HEK293 (cell line): ENCODE data around the gene BMPR1A.

Source experiments
- CTCF ChIA-PET: fragments of 350-600 bp; formaldehyde crosslinking; extraction: SDS; loops from one replicate; lab custom pipeline; 2021; ENCODE audit warnings: antibody characterized with exemption; lab: Yijun Ruan, JAX
- POLR2A ChIA-PET: fragments of 300-600 bp; formaldehyde crosslinking; extraction: SDS; loops from one replicate; lab custom pipeline; 2020; ENCODE audit warnings: antibody characterized with exemption, inconsistent platforms; lab: Yijun Ruan, JAX
- H3K27ac ChIP-seq: fragments of 200-500 bp; sonication (Bioruptor generic); 2 replicates; pipeline ENCODE4 v1.5.1; 2014; ENCODE audit warnings: low read depth, low read length, control low read depth, inconsistent platforms; ENCODE audit errors: extremely low read depth
- H3K36me3 ChIP-seq, 2 experiments: fragments of 200-500 bp in 1 of 2; sonication (Bioruptor generic) in 1 of 2; 1 replicate in 1 of 2; 2 replicates in 1 of 2; pipeline ENCODE4 v1.5.1; 2014 to 2017; ENCODE audit warnings: inconsistent platforms in 2 of 2, low read length in 2 of 2; ENCODE audit not compliant: control insufficient read depth in 2 of 2, insufficient read depth in 1 of 2
- H3K4me1 ChIP-seq: fragments of 200-500 bp; sonication (Bioruptor generic); 2 replicates; pipeline ENCODE4 v1.5.1; 2014; ENCODE audit warnings: mild to moderate bottlenecking, low read length, inconsistent platforms; ENCODE audit not compliant: control insufficient read depth, insufficient read depth
- H3K4me3 ChIP-seq: 2 replicates; pipeline ENCODE4 v1.5.1; 2011; ENCODE audit warnings: low read depth, mild to moderate bottlenecking, control low read depth, low read length, moderate library complexity
- H3K9me3 ChIP-seq: fragments of 200-500 bp; sonication (Bioruptor generic); 2 replicates; pipeline ENCODE4 v1.5.1; 2014; ENCODE audit warnings: low read depth, low read length, inconsistent platforms; ENCODE audit not compliant: control insufficient read depth, insufficient read depth
- GLIS2 ChIP-seq: fragments of 450-650 bp; formaldehyde crosslinking; IDR thresholded peaks from 2 replicates; pipeline ENCODE4 v1.5.1; 2016; ENCODE audit warnings: missing biosample characterization, missing genetic modification characterization
- KLF7 ChIP-seq: fragments of 450-650 bp; formaldehyde crosslinking; IDR thresholded peaks from 2 replicates; pipeline ENCODE4 v1.5.1; 2016; ENCODE audit warnings: missing biosample characterization, missing genetic modification characterization, borderline replicate concordance
- KLF9 ChIP-seq: fragments of 450-650 bp; formaldehyde crosslinking; IDR thresholded peaks from 2 replicates; pipeline ENCODE4 v1.5.1; 2016; ENCODE audit warnings: missing biosample characterization, missing genetic modification characterization, low read depth
- SETDB1 ChIP-seq: IDR thresholded peaks from one replicate; pipeline ENCODE4 v1.6.1; 2017; ENCODE audit warnings: mild to moderate bottlenecking, low read length, moderate library complexity, mixed read lengths; ENCODE audit not compliant: insufficient read length
- ZBTB17 ChIP-seq: fragments of 450-650 bp; formaldehyde crosslinking; IDR thresholded peaks from 2 replicates; pipeline ENCODE4 v1.5.1; 2016; ENCODE audit warnings: missing biosample characterization, missing genetic modification characterization
- ZBTB20 ChIP-seq: fragments of 450-650 bp; formaldehyde crosslinking; IDR thresholded peaks from 2 replicates; pipeline ENCODE4 v1.5.1; 2016; ENCODE audit warnings: missing biosample characterization, missing genetic modification characterization
- ZNF132 ChIP-seq: fragments of 450-650 bp; formaldehyde crosslinking; IDR thresholded peaks from 2 replicates; pipeline ENCODE4 v1.5.1; 2017; ENCODE audit warnings: missing biosample characterization, missing genetic modification characterization, borderline replicate concordance
- ZNF174 ChIP-seq: fragments of 450-650 bp; formaldehyde crosslinking; IDR thresholded peaks from 2 replicates; pipeline ENCODE4 v1.5.0; 2017; ENCODE audit warnings: missing biosample characterization, mild to moderate bottlenecking, missing genetic modification characterization
- ZNF221 ChIP-seq: fragments of 450-650 bp; formaldehyde crosslinking; IDR thresholded peaks from 2 replicates; pipeline ENCODE4 v1.5.1; 2017; ENCODE audit warnings: missing biosample characterization, missing genetic modification characterization, borderline replicate concordance
- ZNF416 ChIP-seq: fragments of 450-650 bp; formaldehyde crosslinking; IDR thresholded peaks from 2 replicates; pipeline ENCODE4 v1.5.1; 2016; ENCODE audit warnings: missing biosample characterization, missing genetic modification characterization
- ZNF423 ChIP-seq: fragments of 450-650 bp; formaldehyde crosslinking; IDR thresholded peaks from 2 replicates; pipeline ENCODE4 v1.5.1; 2016; ENCODE audit warnings: missing biosample characterization, missing genetic modification characterization
- ZNF596 ChIP-seq: fragments of 450-650 bp; IDR thresholded peaks from 2 replicates; pipeline ENCODE4 v1.5.0; 2018; ENCODE audit warnings: missing biosample characterization, mild to moderate bottlenecking, missing genetic modification characterization, moderate library complexity
- ZNF624 ChIP-seq: fragments of 450-650 bp; formaldehyde crosslinking; IDR thresholded peaks from 2 replicates; pipeline ENCODE4 v1.5.1; 2017; ENCODE audit warnings: missing biosample characterization, missing genetic modification characterization
- ZNF660 ChIP-seq: fragments of 450-650 bp; IDR thresholded peaks from 2 replicates; pipeline ENCODE4 v1.5.1; 2018; ENCODE audit warnings: missing biosample characterization, mild to moderate bottlenecking, missing genetic modification characterization
- ZNF76 ChIP-seq: fragments of 450-650 bp; formaldehyde crosslinking; IDR thresholded peaks from 2 replicates; pipeline ENCODE4; 2016; ENCODE audit warnings: low read depth, missing biosample characterization, missing genetic modification characterization, borderline replicate concordance
- ZNF785 ChIP-seq: fragments of 450-650 bp; formaldehyde crosslinking; IDR thresholded peaks from 2 replicates; pipeline ENCODE4 v1.5.1; 2016; ENCODE audit warnings: missing biosample characterization, missing genetic modification characterization
- ZNF792 ChIP-seq: fragments of 450-650 bp; formaldehyde crosslinking; IDR thresholded peaks from 2 replicates; pipeline ENCODE4 v1.5.1; 2016; ENCODE audit warnings: missing biosample characterization, missing genetic modification characterization
- TF ChIP-seq, protein P1 (sequence below): fragments of 450-650 bp; formaldehyde crosslinking; IDR thresholded peaks from 2 replicates; pipeline ENCODE4 v1.5.1; 2016; ENCODE audit warnings: missing biosample characterization, missing genetic modification characterization
- TF ChIP-seq, protein P2 (sequence below): fragments of 450-650 bp; formaldehyde crosslinking; IDR thresholded peaks from 2 replicates; pipeline ENCODE4 v1.5.1; 2017; ENCODE audit warnings: missing biosample characterization, mild to moderate bottlenecking, missing genetic modification characterization, moderate library complexity
- TF ChIP-seq, protein P3 (sequence below): fragments of 450-650 bp; formaldehyde crosslinking; IDR thresholded peaks from 2 replicates; pipeline ENCODE4 v1.5.1; 2016; ENCODE audit warnings: missing biosample characterization, missing genetic modification characterization, borderline replicate concordance
- TF ChIP-seq, protein P4 (sequence below): fragments of 450-650 bp; IDR thresholded peaks from 2 replicates; pipeline ENCODE4 v1.5.1; 2018; ENCODE audit warnings: missing biosample characterization, mild to moderate bottlenecking, missing genetic modification characterization

The BMPR1A gene

DNA sequence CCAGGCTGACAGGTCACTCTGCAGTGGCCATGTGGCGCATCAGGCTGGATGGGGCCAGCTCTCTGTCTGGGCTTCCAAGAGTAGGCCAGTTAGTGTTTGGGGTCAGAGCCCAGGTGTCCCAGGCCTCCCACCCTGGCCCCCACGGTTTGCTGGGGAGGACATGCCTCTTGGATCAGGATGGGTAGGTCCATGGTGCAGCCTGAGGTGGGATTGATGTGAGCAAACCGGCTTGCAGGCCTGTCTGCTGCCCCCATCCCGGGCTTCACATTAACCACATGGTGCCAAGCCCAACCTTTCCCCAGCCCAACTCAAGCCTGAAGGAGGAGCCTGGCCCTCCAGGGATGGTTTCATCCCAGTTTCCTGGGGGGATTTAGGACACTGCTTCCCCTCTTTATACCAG is 48.9 kb upstream of the BMPR1A start:
- Histone ChIP-seq H3K4me1 (peaks cover 8% of the 10 kb centered on the region; the same call in 1 of the 2 replicates), H3K36me3 (no peaks in the 10 kb centered on the region), H3K27ac (no peak overlapping the region), H3K4me3 (no peak overlapping the region), H3K9me3 (no peaks in the 10 kb centered on the region)
- CTCF ChIA-PET: interaction anchor here (1.1 to 2.2 kb wide), 4 partner anchors 14 to 192 kb away, joined by 3 to 10 read pairs (median 5); no protein-coding TSS in a partner anchor
- TF ChIP-seq, protein P1, sequence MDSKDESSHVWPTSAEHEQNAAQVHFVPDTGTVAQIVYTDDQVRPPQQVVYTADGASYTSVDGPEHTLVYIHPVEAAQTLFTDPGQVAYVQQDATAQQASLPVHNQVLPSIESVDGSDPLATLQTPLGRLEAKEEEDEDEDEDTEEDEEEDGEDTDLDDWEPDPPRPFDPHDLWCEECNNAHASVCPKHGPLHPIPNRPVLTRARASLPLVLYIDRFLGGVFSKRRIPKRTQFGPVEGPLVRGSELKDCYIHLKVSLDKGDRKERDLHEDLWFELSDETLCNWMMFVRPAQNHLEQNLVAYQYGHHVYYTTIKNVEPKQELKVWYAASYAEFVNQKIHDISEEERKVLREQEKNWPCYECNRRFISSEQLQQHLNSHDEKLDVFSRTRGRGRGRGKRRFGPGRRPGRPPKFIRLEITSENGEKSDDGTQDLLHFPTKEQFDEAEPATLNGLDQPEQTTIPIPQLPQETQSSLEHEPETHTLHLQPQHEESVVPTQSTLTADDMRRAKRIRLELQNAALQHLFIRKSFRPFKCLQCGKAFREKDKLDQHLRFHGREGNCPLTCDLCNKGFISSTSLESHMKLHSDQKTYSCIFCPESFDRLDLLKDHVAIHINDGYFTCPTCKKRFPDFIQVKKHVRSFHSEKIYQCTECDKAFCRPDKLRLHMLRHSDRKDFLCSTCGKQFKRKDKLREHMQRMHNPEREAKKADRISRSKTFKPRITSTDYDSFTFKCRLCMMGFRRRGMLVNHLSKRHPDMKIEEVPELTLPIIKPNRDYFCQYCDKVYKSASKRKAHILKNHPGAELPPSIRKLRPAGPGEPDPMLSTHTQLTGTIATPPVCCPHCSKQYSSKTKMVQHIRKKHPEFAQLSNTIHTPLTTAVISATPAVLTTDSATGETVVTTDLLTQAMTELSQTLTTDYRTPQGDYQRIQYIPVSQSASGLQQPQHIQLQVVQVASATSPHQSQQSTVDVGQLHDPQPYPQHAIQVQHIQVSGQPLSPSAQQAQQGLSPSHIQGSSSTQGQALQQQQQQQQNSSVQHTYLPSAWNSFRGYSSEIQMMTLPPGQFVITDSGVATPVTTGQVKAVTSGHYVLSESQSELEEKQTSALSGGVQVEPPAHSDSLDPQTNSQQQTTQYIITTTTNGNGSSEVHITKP: peak; percentile 19; the same call in 1 of the 2 replicates
- 0 out of 2 replicates have a peak, but pooled peaks have one; percentile 24 for TF ChIP-seq ZBTB17 (tag by site-specific recombination)
- TF ChIP-seq, protein P2, sequence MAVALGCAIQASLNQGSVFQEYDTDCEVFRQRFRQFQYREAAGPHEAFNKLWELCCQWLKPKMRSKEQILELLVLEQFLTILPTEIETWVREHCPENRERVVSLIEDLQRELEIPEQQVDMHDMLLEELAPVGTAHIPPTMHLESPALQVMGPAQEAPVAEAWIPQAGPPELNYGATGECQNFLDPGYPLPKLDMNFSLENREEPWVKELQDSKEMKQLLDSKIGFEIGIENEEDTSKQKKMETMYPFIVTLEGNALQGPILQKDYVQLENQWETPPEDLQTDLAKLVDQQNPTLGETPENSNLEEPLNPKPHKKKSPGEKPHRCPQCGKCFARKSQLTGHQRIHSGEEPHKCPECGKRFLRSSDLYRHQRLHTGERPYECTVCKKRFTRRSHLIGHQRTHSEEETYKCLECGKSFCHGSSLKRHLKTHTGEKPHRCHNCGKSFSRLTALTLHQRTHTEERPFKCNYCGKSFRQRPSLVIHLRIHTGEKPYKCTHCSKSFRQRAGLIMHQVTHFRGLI (tag by site-specific recombination): peak; percentile 99
- no peak for TF ChIP-seq ZNF792 (tag by site-specific recombination)
- POLR2A ChIA-PET: no interaction called here

DNA sequence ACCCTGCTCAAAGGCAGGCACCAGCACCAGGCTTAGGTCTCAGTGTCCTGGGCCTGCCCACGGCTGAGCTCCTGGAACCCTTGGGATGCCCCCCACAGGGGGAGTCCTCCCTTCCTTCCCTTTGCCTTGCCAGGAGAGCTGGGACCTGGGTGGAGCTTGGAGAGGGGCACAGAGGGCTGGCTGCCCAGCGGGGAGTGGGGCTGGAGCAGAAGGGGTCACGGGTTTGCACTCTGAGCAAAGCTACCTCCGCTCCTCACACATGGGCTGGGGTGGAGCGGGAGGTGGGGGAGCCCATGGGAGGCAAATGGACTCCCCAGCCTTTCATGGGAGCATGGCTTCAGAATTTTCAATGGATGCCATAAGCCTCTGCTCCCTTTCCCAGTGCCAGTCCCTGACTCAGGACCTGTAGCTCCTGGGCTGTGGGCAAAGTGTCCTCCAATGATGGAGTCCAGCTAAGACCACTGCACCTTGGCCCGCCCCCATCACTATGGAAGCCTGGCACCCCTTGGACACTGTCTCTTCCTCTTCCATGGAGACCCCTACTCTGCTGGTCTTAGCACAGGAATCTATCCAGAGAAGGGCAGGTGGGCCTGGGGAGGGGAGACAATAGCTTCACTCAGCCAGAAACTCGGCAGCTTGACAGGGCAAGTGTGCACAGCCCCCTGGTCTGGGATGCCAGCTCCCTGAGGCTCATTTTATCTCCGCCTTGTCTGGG is 48.2 kb upstream of the BMPR1A start:
- Histone ChIP-seq H3K4me3 (no peak overlapping the region), H3K4me1 (peaks cover 8% of the 10 kb centered on the region; the same call in 1 of the 2 replicates), H3K36me3 (no peaks in the 10 kb centered on the region), H3K27ac (no peak overlapping the region), H3K9me3 (no peaks in the 10 kb centered on the region)
- ChIA-PET CTCF (interaction anchor here (0.6 to 2.2 kb wide), 6 partner anchors 9 to 192 kb away, joined by 3 to 10 read pairs (median 5); no protein-coding TSS in a partner anchor), POLR2A (interaction anchor here (0.5 to 1.2 kb wide), 2 partner anchors 50 to 231 kb away, joined by 3 to 8 read pairs; no protein-coding TSS in a partner anchor)
- TF ChIP-seq, protein P3, sequence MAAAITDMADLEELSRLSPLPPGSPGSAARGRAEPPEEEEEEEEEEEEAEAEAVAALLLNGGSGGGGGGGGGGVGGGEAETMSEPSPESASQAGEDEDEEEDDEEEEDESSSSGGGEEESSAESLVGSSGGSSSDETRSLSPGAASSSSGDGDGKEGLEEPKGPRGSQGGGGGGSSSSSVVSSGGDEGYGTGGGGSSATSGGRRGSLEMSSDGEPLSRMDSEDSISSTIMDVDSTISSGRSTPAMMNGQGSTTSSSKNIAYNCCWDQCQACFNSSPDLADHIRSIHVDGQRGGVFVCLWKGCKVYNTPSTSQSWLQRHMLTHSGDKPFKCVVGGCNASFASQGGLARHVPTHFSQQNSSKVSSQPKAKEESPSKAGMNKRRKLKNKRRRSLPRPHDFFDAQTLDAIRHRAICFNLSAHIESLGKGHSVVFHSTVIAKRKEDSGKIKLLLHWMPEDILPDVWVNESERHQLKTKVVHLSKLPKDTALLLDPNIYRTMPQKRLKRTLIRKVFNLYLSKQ (tag by site-specific recombination): no peak
- no peak for TF ChIP-seq KLF9
- no peak for TF ChIP-seq ZNF596 (tag by site-specific recombination)
- TF ChIP-seq ZNF423 (tag by site-specific recombination): no peak
- no peak for TF ChIP-seq KLF7
- no peak for TF ChIP-seq ZNF221 (tag by site-specific recombination)
- TF ChIP-seq SETDB1: no peak
- no peak for TF ChIP-seq ZNF660 (tag by site-specific recombination)
- TF ChIP-seq ZNF76 (tag by site-specific recombination): no peak
- no peak for TF ChIP-seq ZNF416 (tag by site-specific recombination)
- no peak for TF ChIP-seq ZNF132 (tag by site-specific recombination)
- TF ChIP-seq ZNF785: no peak
- TF ChIP-seq, protein P4, sequence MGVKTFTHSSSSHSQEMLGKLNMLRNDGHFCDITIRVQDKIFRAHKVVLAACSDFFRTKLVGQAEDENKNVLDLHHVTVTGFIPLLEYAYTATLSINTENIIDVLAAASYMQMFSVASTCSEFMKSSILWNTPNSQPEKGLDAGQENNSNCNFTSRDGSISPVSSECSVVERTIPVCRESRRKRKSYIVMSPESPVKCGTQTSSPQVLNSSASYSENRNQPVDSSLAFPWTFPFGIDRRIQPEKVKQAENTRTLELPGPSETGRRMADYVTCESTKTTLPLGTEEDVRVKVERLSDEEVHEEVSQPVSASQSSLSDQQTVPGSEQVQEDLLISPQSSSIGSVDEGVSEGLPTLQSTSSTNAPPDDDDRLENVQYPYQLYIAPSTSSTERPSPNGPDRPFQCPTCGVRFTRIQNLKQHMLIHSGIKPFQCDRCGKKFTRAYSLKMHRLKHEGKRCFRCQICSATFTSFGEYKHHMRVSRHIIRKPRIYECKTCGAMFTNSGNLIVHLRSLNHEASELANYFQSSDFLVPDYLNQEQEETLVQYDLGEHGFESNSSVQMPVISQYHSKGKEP: no peak
- TF ChIP-seq GLIS2 (tag by site-specific recombination): 0 out of 2 replicates have a peak, but pooled peaks have one; percentile 30
- TF ChIP-seq, protein P1: no peak
- TF ChIP-seq ZBTB20 (tag by site-specific recombination): peak; percentile 72
- no peak for TF ChIP-seq ZNF624 (tag by site-specific recombination)
- TF ChIP-seq ZNF174 (tag by site-specific recombination): no peak
